ENCODE measurements around the gene SLC18A3. TPM values are rescaled to one million over a fixed set of nuclear protein-coding genes. Genes with fewer than 3 reads are reported as not detected.

The SLC18A3 gene
- total RNA-seq, 4 donors from 2014 or later: 0.27 to 1.5 TPM; not detected in 2

GRCh38 chr10:49600046-49600445 is 10.1 kb upstream of the SLC18A3 start:
- no peak for TF ChIP-seq POLR2A (IDR thresholded peaks at IDR 0.05)
- TF ChIP-seq EP300 (IDR thresholded peaks at IDR 0.05; ENCODE audit: low read depth): no peak
- TF ChIP-seq POLR2AphosphoS5 (IDR thresholded peaks at IDR 0.05): no peak
- TF ChIP-seq CTCF (IDR thresholded peaks at IDR 0.05): no peak
- Histone ChIP-seq H3K4me3 (no peak overlapping the region), H3K27me3 (peaks cover 17% of the 10 kb centered on the region), H3K9me3 (no peaks in the 10 kb centered on the region), H3K27ac (no peak overlapping the region), H3K4me1 (no peaks in the 10 kb centered on the region), H3K36me3 (no peaks in the 10 kb centered on the region)
- 72% methylated on average over 5 of the region's 8 CpGs; no CpG with 5 or more reads in 1 of the 2 donors for WGBS, 2 donors (ENCODE audit: low coverage in 1 of 2)
- in situ Hi-C loops (cut with MboI; ENCODE audit: low pct_ligation_motif_present in 1 of 4, low pct_unique_long_range_greater_than_20kb in 1 of 4, low sequenced_read_pairs in 3 of 4) (no loop called here), intact Hi-C loops (cut with DNase I; ENCODE audit: low total_unique reads) (no loop called here)
- no peak for DNase-seq

GRCh38 chr10:49600781-49601400 is 9.2 kb upstream of the SLC18A3 start:
- intact Hi-C loops (cut with DNase I; ENCODE audit: low total_unique reads): no loop called here
- DNase-seq: no peak
- no peaks in the 10 kb centered on the region for H3K9me3 ChIP-seq
- TF ChIP-seq EP300 (IDR thresholded peaks at IDR 0.05; ENCODE audit: low read depth) (no peak), CTCF (IDR thresholded peaks at IDR 0.05) (no peak), POLR2AphosphoS5 (IDR thresholded peaks at IDR 0.05) (no peak), POLR2A (IDR thresholded peaks at IDR 0.05) (no peak)
- WGBS, 2 donors (ENCODE audit: low coverage in 1 of 2): 73 to 80% methylated on average over 3 to 4 of the region's 4 CpGs
- no peaks in the 10 kb centered on the region for H3K4me1 ChIP-seq
- H3K4me3 ChIP-seq: no peak overlapping the region
- peaks cover 17% of the 10 kb centered on the region for H3K27me3 ChIP-seq
- no peaks in the 10 kb centered on the region for H3K36me3 ChIP-seq
- no peak overlapping the region for H3K27ac ChIP-seq
- in situ Hi-C loops (cut with MboI; ENCODE audit: low pct_ligation_motif_present in 1 of 4, low pct_unique_long_range_greater_than_20kb in 1 of 4, low sequenced_read_pairs in 3 of 4): no loop called here

- Histone ChIP-seq H3K9me3 (no peaks in the 10 kb centered on the region), H3K27me3 (peaks cover 22% of the 10 kb centered on the region), H3K4me3 (no peak overlapping the region), H3K4me1 (no peaks in the 10 kb centered on the region), H3K36me3 (no peaks in the 10 kb centered on the region), H3K27ac (no peak overlapping the region)
- DNase-seq: no peak
- no peak for TF ChIP-seq CTCF (IDR thresholded peaks at IDR 0.05)
- TF ChIP-seq POLR2A (IDR thresholded peaks at IDR 0.05): no peak
- TF ChIP-seq POLR2AphosphoS5 (IDR thresholded peaks at IDR 0.05): no peak
- no peak for TF ChIP-seq EP300 (IDR thresholded peaks at IDR 0.05; ENCODE audit: low read depth)
- in situ Hi-C loops (cut with MboI; ENCODE audit: low pct_ligation_motif_present in 1 of 4, low pct_unique_long_range_greater_than_20kb in 1 of 4, low sequenced_read_pairs in 3 of 4): no loop called here
- intact Hi-C loops (cut with DNase I; ENCODE audit: low total_unique reads): no loop called here
- 76% methylated on average over 7 of the region's 7 CpGs; no CpG with 5 or more reads in 1 of the 2 donors for WGBS, 2 donors (ENCODE audit: low coverage in 1 of 2)
Observed at GRCh38 chr10:49601857-49602256, 8.3 kb upstream of the SLC18A3 start.

GRCh38 chr10:49602380-49603023 is 7.6 kb upstream of the SLC18A3 start:
- H3K36me3 ChIP-seq: no peaks in the 10 kb centered on the region
- WGBS, 2 donors (ENCODE audit: low coverage in 1 of 2): 80 to 81% methylated on average over 1 to 2 of the region's 2 CpGs
- H3K27me3 ChIP-seq: peaks cover 29% of the 10 kb centered on the region
- no peak for DNase-seq
- no peak overlapping the region for H3K27ac ChIP-seq
- no peaks in the 10 kb centered on the region for H3K9me3 ChIP-seq
- TF ChIP-seq POLR2A (IDR thresholded peaks at IDR 0.05) (no peak), POLR2AphosphoS5 (IDR thresholded peaks at IDR 0.05) (no peak), CTCF (IDR thresholded peaks at IDR 0.05) (no peak), EP300 (IDR thresholded peaks at IDR 0.05; ENCODE audit: low read depth) (no peak)
- H3K4me3 ChIP-seq: no peak overlapping the region
- intact Hi-C loops (cut with DNase I; ENCODE audit: low total_unique reads): no loop called here
- no peaks in the 10 kb centered on the region for H3K4me1 ChIP-seq
- in situ Hi-C loops (cut with MboI; ENCODE audit: low pct_ligation_motif_present in 1 of 4, low pct_unique_long_range_greater_than_20kb in 1 of 4, low sequenced_read_pairs in 3 of 4): no loop called here

Data from transverse colon (tissue), 4 donors.